Immature natural killer cell (primary cell): ENCODE data around the gene OTOG. TPM values are rescaled to one million over a fixed set of nuclear protein-coding genes. Genes with fewer than 3 reads are reported as not detected.

Source experiments
- DNase-seq, 3 donors: peaks; one replicate each; pipeline ENCODE4 v3.0.0; 2022; ENCODE audit warnings: mixed read lengths in 1 of 3
- H3K27ac Mint-ChIP-seq, 6 donors: one replicate each; pipeline ENCODE4 v1.8.0; 2020; ENCODE audit warnings: mixed read lengths in 6 of 6, mild to moderate bottlenecking in 5 of 6, inconsistent platforms in 4 of 6, moderate library complexity in 3 of 6
- H3K27me3 Mint-ChIP-seq, 3 donors: one replicate each; pipeline ENCODE4 v1.8.0; 2020 to 2021; ENCODE audit warnings: low read depth in 3 of 3, mild to moderate bottlenecking in 3 of 3, mixed read lengths in 3 of 3, moderate library complexity in 3 of 3, inconsistent platforms in 1 of 3
- H3K36me3 Mint-ChIP-seq, 3 donors: one replicate each; pipeline ENCODE4 v1.8.0; 2020; ENCODE audit warnings: mixed read lengths in 3 of 3, inconsistent platforms in 2 of 3, mild to moderate bottlenecking in 2 of 3
- H3K4me1 Mint-ChIP-seq, 2 donors: one replicate each; pipeline ENCODE4 v1.8.0; 2020; ENCODE audit warnings: inconsistent platforms in 2 of 2, mild to moderate bottlenecking in 2 of 2, mixed read lengths in 2 of 2, moderate library complexity in 1 of 2
- H3K4me3 Mint-ChIP-seq, 5 donors: one replicate each; pipeline ENCODE4 v1.8.0; 2020; ENCODE audit warnings: mild to moderate bottlenecking in 5 of 5, mixed read lengths in 5 of 5, inconsistent platforms in 3 of 5, moderate library complexity in 3 of 5
- H3K9me3 Mint-ChIP-seq, 6 donors: one replicate each; pipeline ENCODE4 v1.8.0; 2020; ENCODE audit warnings: mild to moderate bottlenecking in 6 of 6, mixed read lengths in 6 of 6, inconsistent platforms in 4 of 6, moderate library complexity in 3 of 6
- polyA plus RNA-seq, 3 donors: library from polyadenylated mRNA; unstranded; fragments of 300-500 nt; fragmentation: Illumina TruSeq; gene quantifications; one replicate each; pipeline ENCODE4 v1.2.3, GENCODE V29; 2021

OTOG gene
- polyA plus RNA-seq, 3 donors from 2014 or later = not detected

DNA sequence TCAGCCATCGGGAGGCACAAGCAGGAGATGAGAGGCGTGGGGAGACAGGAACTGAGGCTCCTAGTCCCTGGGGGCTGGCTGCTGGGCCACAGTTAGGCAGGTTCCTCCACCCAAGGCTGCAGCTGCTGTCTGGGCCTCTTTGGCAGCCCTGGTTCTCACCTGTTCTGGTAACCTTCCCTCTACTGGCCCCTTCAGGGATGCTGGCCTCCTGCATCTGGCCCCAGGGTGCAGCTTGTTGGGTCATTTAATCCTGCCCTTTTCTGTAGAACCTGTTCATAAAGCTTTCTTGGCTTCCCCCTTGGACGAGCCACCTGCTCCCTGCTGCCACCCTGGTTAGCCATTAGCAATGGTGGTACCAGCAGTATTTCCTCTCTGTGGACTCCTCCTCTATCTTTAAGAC is 8.3 kb upstream of the OTOG start:
- DNase-seq = no peak
- Mint-ChIP-seq H3K4me1 (peaks cover 0 to 3% of the 10 kb centered on the region in 2 donors), H3K36me3 (no peaks in the 10 kb centered on the region), H3K9me3 (no peaks in the 10 kb centered on the region), H3K4me3 (no peak overlapping the region), H3K27me3 (peaks cover 2 to 3% (median 2%) of the 10 kb centered on the region in 3 donors), H3K27ac (no peak overlapping the region)

DNA sequence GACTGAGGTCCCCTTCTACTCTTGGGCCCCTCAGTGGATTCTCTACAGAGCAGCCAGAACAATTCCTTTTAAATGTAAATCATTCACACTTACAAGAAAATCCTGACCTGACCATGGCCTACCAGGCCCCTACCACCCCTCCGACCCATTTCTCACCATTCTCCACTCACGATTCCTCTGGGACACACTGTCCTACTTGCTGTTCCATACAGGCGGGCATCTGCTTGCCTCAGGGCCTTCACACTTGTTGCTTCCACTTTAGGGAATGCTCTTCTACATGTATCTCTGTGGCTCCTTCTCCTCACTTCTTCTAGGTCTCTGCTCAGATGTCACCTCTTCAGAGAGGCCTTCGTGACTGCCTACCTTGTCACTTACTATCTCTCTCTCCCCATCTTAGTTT is 6.3 kb upstream of the OTOG start:
- H3K9me3 Mint-ChIP-seq = no peaks in the 10 kb centered on the region
- peaks cover 2 to 7% (median 3%) of the 10 kb centered on the region in 3 donors for H3K27me3 Mint-ChIP-seq
- peaks cover 0 to 6% of the 10 kb centered on the region in 2 donors for H3K4me1 Mint-ChIP-seq
- DNase-seq = no peak
- no peaks in the 10 kb centered on the region for H3K36me3 Mint-ChIP-seq
- no peak overlapping the region for H3K27ac Mint-ChIP-seq
- H3K4me3 Mint-ChIP-seq = no peak overlapping the region

DNA sequence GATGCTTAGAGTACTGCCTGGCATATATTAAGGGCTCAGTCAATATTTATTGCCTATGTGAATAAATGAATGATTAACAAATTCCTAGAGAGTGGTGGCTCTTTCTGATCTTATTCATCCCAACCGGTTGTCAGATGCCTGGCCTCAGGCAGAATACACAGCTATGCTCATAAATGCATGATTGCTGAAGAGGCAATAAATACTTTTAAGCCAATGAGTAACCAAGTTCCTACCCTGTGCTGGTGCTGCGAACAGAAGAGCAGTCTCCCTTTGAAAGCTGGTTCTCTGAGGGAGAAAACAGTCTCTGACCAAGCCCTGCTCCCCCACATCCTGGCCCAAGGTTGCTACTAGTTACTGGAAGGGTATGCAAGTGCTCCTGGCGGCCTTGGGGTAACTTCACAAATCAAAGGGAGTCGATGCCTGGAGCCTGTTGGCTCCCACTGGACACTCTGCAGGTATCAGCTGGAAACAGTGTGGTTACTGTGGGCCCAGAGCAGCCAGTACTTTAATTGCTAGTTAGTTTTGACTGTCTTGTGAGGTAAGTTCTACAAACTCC is 5.7 kb upstream of the OTOG start:
- peaks cover 2 to 11% (median 5%) of the 10 kb centered on the region in 3 donors for H3K27me3 Mint-ChIP-seq

DNA sequence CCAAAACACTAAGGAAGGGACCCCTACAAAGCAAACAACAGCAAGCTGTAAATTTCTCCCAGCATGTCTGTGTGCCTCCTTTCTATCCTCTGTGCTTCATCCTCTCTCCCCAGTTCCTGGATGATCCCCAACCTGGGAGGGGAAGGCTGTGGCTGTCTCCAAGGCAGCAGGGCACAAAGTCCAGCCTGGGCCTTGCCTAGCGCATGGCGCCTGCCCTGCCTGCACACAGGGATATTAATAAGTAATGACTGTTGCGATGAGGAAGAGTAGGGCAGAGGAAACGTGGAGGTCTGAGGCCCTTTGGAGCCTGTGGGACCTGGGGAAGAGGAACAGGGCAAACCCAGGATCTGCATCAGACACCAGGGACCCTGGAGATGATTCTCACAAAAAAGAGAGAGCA is 4.8 kb upstream of the OTOG start:
- Mint-ChIP-seq H3K4me3 (no peak overlapping the region), H3K4me1 (peaks cover 0 to 6% of the 10 kb centered on the region in 2 donors), H3K9me3 (no peaks in the 10 kb centered on the region), H3K27ac (no peak overlapping the region), H3K36me3 (no peaks in the 10 kb centered on the region), H3K27me3 (peaks cover 2 to 14% (median 5%) of the 10 kb centered on the region in 3 donors)
- no peak for DNase-seq

More for the DNA sequence above, 5.7 kb upstream of the OTOG start:
- H3K4me1 Mint-ChIP-seq = peaks cover 0 to 6% of the 10 kb centered on the region in 2 donors
- no peaks in the 10 kb centered on the region for H3K9me3 Mint-ChIP-seq
- no peak for DNase-seq
- H3K27ac Mint-ChIP-seq = no peak overlapping the region
- no peak overlapping the region for H3K4me3 Mint-ChIP-seq
- no peaks in the 10 kb centered on the region for H3K36me3 Mint-ChIP-seq

DNA sequence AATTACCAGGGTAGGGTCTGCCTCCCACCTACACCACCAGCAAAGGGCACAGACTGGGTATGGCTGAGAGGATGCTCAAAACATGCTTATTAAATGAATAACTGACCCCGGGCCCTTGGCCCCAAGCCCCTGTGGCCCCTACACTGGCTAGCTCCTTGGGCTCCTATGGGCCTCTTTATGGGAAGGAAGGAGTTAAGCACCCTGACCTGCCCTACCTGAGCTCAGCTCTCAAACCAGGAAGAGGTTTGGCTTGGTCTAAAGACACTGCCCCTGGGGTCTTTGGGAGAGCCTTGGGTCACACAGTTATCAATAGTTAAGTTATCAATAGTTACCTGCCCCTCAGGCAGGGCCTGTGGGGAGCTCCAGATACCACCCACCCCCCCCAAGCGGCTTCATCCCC is 4.0 kb upstream of the OTOG start:
- peaks cover 0 to 6% of the 10 kb centered on the region in 2 donors for H3K4me1 Mint-ChIP-seq
- no peaks in the 10 kb centered on the region for H3K9me3 Mint-ChIP-seq
- H3K4me3 Mint-ChIP-seq = no peak overlapping the region
- peaks cover 2 to 17% (median 5%) of the 10 kb centered on the region in 3 donors for H3K27me3 Mint-ChIP-seq
- H3K27ac Mint-ChIP-seq = no peak overlapping the region
- no peak for DNase-seq
- H3K36me3 Mint-ChIP-seq = no peaks in the 10 kb centered on the region

DNA sequence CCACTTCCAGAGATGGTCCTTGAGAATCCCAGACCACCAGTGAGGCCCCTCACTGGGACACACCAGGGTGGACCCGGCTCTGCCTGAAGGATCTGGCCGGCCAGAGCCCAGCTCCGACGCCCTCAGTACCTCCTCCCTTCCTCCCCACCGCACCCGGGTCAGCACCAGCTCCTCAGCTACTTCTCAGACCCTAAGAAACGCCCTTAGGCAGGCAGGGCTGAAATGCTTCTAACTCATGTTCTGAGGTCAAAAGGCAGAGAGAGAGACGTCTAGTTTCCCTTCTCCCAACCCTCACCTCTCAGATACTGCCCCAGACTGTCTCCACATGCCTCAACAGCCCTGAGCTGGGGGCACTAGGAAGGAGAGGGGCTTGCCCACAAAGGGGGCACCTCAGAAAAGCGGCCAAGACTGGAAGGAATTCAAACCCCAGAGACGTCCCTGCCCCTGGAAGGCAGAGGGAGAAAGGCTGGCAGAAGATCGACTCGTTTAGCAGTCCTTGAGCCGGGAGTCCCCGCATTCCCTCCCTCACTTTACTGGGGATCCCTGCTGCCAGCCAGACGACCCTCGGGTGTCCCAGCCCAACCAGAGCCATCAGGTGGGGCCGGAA is 3.4 kb upstream of the OTOG start:
- DNase-seq = no peak
- H3K4me1 Mint-ChIP-seq = peaks cover 0 to 6% of the 10 kb centered on the region in 2 donors
- H3K36me3 Mint-ChIP-seq = no peaks in the 10 kb centered on the region
- no peaks in the 10 kb centered on the region for H3K9me3 Mint-ChIP-seq
- peak overlapping the region in 3 of 5 donors; percentile 29 to 45 (median 34) for H3K4me3 Mint-ChIP-seq
- no peak overlapping the region for H3K27ac Mint-ChIP-seq
- peaks cover 2 to 17% (median 6%) of the 10 kb centered on the region in 3 donors for H3K27me3 Mint-ChIP-seq

DNA sequence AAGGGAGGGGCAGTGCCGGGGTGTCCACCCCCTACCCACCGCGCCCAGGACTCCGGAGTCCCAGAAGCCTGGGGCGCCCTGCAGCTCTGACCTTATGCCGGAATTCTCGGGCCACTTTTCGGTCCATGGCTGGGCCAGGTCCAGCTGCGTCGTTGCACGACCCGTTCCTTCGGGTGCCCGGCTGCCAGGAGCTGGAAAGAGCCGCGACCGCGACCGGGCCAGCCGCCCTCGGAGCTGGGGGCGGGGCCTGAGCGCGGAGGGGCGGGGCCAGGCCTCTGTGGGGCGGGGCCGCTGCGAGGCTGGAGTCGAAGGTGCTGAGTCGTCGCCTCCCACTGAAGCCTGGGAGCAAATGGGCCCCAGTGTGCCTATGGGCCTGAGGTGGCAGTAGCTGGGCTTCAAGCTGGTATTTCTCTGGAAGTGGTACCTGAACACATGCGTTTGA is 2.9 kb upstream of the OTOG start, which contains the start of gene USH1C:
Gene USH1C, minus strand, starts transcription at position 236 of the 442 bp plus-strand sequence. Its CDS starts 109 bp downstream, at position 127.
- no peaks in the 10 kb centered on the region for H3K36me3 Mint-ChIP-seq
- H3K9me3 Mint-ChIP-seq = no peaks in the 10 kb centered on the region
- H3K27me3 Mint-ChIP-seq = peaks cover 2 to 17% (median 9%) of the 10 kb centered on the region in 3 donors
- DNase-seq = peak in 1 of 3 donors; percentile 12
- no peak within 1 kb of the TSS for H3K27ac Mint-ChIP-seq
- H3K4me3 Mint-ChIP-seq = peak within 1 kb of the TSS; percentile 22 to 45 (median 34)
- peaks cover 0 to 6% of the 10 kb centered on the region in 2 donors for H3K4me1 Mint-ChIP-seq

DNA sequence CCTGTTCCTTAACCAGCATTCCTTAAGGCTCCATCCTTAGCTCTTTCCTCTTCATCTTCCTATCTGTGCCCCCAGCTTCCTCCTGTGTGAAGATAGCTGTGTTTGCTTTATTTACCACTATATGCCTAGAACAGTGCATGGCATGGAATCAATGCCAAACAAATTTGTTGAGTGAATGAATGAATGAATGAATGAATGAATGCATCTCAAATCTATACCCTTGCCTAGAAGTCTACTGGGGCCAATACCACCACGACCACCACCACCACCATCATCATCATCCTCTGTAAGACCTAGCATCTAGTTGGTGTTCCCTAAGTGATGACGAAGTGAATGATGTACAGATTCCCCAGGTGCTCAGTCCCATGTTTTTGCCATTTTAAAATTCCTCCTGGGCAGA is 819 bp upstream of the OTOG start:
- peaks cover 2 to 17% (median 9%) of the 10 kb centered on the region in 3 donors for H3K27me3 Mint-ChIP-seq
- DNase-seq = no peak
- no peaks in the 10 kb centered on the region for H3K36me3 Mint-ChIP-seq
- peaks cover 3 to 10% of the 10 kb centered on the region in 2 donors for H3K4me1 Mint-ChIP-seq
- H3K4me3 Mint-ChIP-seq = no peak overlapping the region
- H3K9me3 Mint-ChIP-seq = no peaks in the 10 kb centered on the region
- no peak overlapping the region for H3K27ac Mint-ChIP-seq

DNA sequence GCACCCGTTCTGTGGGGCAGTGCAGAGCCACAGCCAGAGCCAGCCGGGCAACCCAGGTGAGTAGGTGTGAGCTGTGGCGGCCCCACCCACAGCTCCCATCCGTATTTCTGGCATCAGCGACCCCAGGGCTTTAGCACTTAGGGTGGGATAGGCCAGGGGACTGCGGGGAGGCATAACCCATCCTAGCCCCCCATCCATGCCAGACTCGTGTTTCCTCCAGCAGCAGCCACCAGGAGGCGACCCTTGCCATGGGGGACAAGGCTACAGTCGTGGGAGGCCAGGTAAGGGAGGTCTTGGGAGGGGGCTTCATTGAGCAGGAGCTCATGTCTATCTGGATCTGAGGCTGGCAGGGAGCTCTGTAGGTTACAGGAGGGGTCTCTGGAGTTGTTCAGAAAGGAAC is 873 bp downstream of the OTOG start:
- Mint-ChIP-seq H3K27me3 (peaks cover 2 to 17% (median 9%) of the 10 kb centered on the region in 3 donors), H3K27ac (no peak overlapping the region), H3K4me3 (no peak overlapping the region), H3K4me1 (peaks cover 3 to 10% of the 10 kb centered on the region in 2 donors), H3K9me3 (no peaks in the 10 kb centered on the region), H3K36me3 (no peaks in the 10 kb centered on the region)
- no peak for DNase-seq

DNA sequence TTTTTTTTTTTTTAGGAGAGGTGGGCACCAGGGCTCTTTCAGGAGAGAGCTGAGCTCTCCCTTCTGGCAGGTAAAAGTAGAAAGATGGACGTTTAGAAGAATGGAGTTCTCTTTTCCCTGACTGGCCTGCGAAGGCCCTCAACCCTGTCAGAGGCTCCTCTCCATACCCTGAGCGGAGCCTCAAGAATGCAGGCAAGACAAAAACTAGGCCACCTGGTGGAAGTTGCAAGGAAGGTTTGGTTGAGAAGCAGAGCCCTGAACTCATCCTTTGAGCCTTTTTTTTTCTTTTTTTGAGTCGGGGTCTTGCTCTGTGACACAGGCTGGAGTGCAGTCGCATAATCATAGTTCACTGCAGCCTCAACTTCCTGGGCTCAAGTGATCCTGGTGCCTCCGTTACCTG is 1.4 kb downstream of the OTOG start:
- Mint-ChIP-seq H3K27ac (no peak overlapping the region), H3K27me3 (peaks cover 2 to 17% (median 9%) of the 10 kb centered on the region in 3 donors), H3K36me3 (no peaks in the 10 kb centered on the region), H3K9me3 (no peaks in the 10 kb centered on the region), H3K4me3 (no peak overlapping the region), H3K4me1 (peaks cover 3 to 10% of the 10 kb centered on the region in 2 donors)
- no peak for DNase-seq

DNA sequence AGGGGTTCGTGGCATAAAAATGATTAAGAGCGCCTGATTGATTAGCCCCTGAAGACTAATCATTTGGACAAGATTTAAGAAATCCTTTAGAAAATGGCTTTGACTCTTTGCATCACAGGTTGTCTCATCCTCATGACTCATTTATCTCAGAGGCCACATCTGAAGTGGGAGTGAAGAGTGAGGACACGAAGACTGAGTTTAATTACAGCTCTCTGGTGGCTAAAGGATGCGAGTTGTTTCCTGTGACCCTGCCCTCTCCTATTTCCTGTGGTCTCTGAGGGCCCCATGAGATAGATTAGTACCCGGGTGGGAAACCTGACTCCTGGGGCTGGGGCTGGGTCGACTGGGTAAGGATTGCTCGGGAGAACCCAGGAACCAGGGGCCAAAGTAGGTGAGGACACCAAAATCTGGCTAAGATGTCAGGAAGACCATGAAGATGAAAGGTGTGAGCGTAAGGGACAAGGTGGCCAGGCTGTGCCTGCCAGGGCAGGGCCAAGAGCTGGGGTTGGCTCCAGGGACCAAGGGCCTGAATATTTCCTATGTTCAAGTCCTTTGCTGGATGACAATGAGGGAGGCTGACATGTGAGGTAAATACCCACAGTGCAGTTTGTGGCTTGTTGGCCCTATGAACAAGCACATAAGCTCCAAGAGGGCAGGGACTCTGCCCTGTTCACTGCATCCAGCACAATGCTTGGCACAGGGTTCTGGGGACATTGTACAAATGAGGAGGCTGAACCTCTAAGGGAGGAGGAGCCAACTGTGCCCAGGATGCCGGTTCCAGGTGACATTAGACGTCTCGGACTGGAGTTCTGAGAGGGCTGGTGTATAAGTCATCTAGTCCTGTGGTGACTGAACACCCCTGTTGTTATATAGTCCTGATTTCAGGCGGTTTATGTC is 3.6 kb downstream of the OTOG start:
- no peak for DNase-seq
- no peak overlapping the region for H3K4me3 Mint-ChIP-seq
- H3K36me3 Mint-ChIP-seq = no peaks in the 10 kb centered on the region
- H3K9me3 Mint-ChIP-seq = no peaks in the 10 kb centered on the region
- peaks cover 3 to 5% of the 10 kb centered on the region in 2 donors for H3K4me1 Mint-ChIP-seq
- H3K27ac Mint-ChIP-seq = peak overlapping the region in 1 of 6 donors; percentile 6
- peaks cover 0 to 14% (median 8%) of the 10 kb centered on the region in 3 donors for H3K27me3 Mint-ChIP-seq

DNA sequence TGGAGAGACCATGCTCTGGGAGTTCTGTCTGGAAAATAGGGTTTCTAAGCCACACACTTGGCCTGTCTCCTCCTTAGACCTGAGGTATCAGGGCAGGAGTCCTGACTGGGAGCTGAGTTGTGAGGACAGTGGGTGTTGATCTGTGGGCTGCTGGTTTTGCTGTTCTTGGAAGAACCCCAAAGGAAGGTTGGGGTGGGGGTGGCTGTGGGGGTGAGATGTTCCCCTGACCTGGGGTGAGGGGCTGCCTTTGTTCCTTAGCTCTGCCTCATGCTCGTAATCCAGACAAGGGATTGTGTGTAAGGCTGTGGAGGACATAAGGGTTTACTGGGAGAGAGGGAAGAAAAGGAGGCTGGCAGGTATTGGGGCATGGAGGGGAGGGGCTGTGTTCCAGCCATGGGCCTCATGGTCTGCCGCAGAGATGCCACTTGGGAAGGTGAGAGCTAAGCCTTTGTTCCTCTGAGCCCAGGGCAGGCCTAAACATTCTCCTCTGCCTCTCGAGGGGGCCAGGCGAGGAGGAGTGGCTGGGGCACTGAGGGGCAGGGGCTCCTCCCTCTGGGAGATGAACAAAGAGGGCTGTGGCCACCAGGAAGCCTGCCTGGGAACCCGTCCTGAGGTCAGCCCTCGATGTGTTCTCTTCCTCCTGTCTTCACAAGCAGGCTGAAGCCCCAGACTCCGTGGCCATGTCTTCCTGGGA is 4.4 kb downstream of the OTOG start:
- DNase-seq = no peak
- Mint-ChIP-seq H3K4me1 (peaks cover 3 to 5% of the 10 kb centered on the region in 2 donors), H3K4me3 (no peak overlapping the region), H3K9me3 (no peaks in the 10 kb centered on the region), H3K36me3 (no peaks in the 10 kb centered on the region), H3K27ac (no peak overlapping the region), H3K27me3 (peaks cover under 1 to 13% (median 6%) of the 10 kb centered on the region in 3 donors)

DNA sequence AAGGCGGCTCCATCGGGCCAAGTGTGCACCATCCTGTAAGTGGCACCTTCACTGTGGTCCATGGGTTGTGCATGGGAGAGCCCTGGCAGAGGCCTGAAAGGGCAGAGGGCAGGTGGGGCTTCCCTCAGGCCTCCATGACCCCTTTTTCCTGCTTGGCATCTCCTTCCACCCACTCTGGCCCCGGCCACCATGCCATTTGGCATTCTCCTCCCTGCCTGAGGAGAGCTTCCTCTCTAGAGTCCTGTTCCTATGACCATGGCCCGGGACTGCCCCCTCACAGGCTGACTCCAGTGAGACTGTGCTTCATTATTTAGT is 4.9 kb downstream of the OTOG start:
- H3K9me3 Mint-ChIP-seq = no peaks in the 10 kb centered on the region

More for the DNA sequence above, 4.9 kb downstream of the OTOG start:
- no peak for DNase-seq
- Mint-ChIP-seq H3K4me1 (peaks cover 3 to 5% of the 10 kb centered on the region in 2 donors), H3K4me3 (no peak overlapping the region), H3K27me3 (peaks cover 2 to 11% (median 6%) of the 10 kb centered on the region in 3 donors), H3K36me3 (no peaks in the 10 kb centered on the region), H3K27ac (no peak overlapping the region)
